Measurements from ENCODE around the gene STK17B. TPM values are rescaled to one million over a fixed set of nuclear protein-coding genes. Genes with fewer than 3 reads are reported as not detected.

STK17B gene
- total RNA-seq, 1 donor: 688 TPM

DNA sequence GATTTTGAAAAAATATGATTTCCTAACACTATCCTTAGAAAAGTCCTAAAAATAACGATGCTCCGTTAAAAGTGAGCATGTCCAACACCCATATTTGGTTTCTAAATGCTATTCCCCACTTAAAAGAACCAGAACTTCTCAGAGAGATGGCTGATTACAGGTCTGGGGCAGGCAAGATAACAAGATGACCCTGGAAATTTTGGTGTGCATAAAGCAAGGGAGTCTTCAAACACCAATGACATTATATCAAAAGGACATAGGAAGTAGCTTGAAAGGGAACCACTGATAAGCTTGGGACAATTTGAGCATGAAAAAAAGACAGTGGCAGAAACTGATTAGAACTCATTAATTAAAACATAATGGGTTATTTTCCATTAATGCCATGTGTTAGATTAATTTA is 17.9 kb downstream of the STK17B start:
- peaks cover 42% of the 10 kb centered on the region for H3K4me1 ChIP-seq (ENCODE audit: insufficient read depth, low read length)
- H3K9me3 ChIP-seq (ENCODE audit: low read depth, low read length): no peaks in the 10 kb centered on the region
- no peaks in the 10 kb centered on the region for H3K27me3 ChIP-seq (ENCODE audit: insufficient read depth, low read length)
- no peak overlapping the region for H3K4me3 ChIP-seq (ENCODE audit: low read length)

DNA sequence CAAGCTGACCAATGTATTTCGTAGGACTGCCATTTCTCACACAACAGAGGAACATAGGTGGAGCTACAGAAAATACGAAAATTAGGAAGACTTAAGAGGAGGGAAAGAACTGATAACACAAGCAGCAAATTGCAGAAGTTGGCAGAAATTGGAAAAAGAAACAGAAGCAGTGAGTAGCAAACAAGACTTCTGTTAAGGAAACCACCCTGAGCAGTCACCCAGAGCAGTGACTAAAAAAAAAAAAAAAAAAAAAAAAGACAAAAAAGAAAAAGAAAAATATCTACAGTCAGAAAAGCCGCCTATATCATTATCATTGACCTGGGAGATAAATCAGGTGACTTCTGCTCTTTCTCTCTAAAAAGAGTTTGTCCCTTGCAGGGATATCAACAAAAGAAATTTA is 21.4 kb downstream of the STK17B start:
- H3K9me3 ChIP-seq (ENCODE audit: low read depth, low read length): no peaks in the 10 kb centered on the region
- H3K4me3 ChIP-seq (ENCODE audit: low read length): no peak overlapping the region
- peaks cover 50% of the 10 kb centered on the region for H3K4me1 ChIP-seq (ENCODE audit: insufficient read depth, low read length)
- H3K27me3 ChIP-seq (ENCODE audit: insufficient read depth, low read length): no peaks in the 10 kb centered on the region

DNA sequence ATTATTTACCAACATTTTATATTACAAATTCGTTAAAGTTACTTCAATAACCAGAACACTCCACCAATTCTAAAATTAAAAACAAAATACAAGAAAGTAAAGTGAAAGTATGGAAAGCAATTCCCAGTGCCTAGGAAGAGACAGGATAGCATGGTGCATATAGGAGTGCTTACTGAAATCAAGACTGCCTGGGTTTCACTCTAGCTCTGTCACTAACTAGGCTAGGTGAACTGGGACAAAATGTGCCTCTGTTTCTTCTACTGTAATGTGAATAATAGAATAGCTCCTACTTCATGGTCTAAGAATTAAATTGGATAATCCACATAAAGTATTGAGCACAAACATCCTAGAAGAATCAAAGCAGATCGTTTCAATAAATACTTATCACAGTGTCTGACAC is 22.6 kb downstream of the STK17B start:
- Histone ChIP-seq H3K9me3 (ENCODE audit: low read depth, low read length) (no peaks in the 10 kb centered on the region), H3K4me1 (ENCODE audit: insufficient read depth, low read length) (peaks cover 59% of the 10 kb centered on the region), H3K4me3 (ENCODE audit: low read length) (no peak overlapping the region), H3K27me3 (ENCODE audit: insufficient read depth, low read length) (no peaks in the 10 kb centered on the region)

DNA sequence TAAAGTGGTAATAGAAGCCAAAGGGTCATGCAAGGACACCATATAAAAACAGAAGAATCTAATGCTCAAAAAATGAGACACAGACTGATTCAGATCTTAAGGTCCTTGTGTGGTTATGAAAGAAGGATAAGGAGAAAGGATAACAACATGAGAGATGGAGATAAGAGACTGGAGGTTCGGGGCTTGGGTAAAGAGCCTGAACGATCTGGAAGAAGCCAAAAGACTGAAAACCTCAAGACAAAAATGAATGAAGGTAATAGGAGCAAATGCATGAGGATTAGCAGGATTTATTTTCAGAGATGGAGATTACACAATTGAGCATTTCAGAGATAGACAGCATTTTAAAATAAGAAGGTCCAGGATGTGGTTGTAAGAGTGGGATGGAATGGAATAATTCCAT is 26.1 kb downstream of the STK17B start:
- Histone ChIP-seq H3K9me3 (ENCODE audit: low read depth, low read length) (no peaks in the 10 kb centered on the region), H3K4me3 (ENCODE audit: low read length) (no peak overlapping the region), H3K27me3 (ENCODE audit: insufficient read depth, low read length) (no peaks in the 10 kb centered on the region), H3K4me1 (ENCODE audit: insufficient read depth, low read length) (peaks cover 55% of the 10 kb centered on the region)

DNA sequence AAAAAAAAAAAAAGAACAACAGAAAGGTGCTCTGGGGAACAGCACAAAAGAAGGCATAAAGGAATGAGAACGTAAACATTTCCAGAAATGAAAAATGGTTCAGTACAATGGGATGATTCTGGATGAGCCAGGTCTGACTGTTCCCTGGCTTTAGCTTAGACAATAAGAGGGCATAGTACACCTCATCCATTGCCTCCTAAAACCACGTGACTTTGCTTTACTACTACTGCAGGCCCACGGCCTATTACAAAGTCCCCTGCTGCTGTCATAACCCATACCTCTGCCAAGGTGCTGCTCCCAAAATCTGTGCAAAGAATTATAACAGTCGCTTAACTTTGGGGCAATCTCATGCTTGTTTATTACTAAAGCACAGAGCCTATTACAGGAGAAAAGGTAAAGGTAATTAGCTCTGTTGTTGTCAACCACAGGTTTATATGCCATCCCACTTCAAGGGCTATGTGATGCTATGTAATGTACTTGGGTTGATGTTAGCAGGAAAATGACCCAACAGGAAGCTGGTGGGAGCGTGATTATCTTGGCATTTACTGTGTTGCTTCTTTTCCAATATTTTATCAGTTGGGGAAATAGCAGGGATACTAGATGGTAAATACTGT is 26.8 kb downstream of the STK17B start:
- peaks cover 49% of the 10 kb centered on the region for H3K4me1 ChIP-seq (ENCODE audit: insufficient read depth, low read length)
- H3K4me3 ChIP-seq (ENCODE audit: low read length): no peak overlapping the region
- no peaks in the 10 kb centered on the region for H3K27me3 ChIP-seq (ENCODE audit: insufficient read depth, low read length)

DNA sequence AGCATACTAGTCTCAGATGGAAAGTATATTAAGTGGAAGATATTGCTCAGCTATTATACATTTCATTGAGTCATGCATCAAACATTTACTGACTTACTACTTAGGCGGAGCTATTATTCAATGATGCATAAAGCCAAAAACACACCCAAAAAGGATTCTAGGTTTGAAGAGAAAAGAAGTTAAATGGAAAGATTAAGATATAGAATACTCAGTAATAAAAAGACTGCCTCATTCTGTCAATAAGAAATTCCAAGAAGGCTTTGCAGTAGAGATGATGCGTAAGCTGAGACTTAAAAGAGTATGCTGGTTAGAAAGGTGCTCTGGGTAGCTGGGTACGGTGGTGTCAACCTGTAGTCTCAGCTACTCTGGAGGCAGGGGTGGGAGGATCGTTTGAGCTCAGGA is 27.6 kb downstream of the STK17B start:
- Histone ChIP-seq H3K4me3 (ENCODE audit: low read length) (no peak overlapping the region), H3K4me1 (ENCODE audit: insufficient read depth, low read length) (peaks cover 43% of the 10 kb centered on the region)

More for the DNA sequence above, 26.8 kb downstream of the STK17B start:
- no peaks in the 10 kb centered on the region for H3K9me3 ChIP-seq (ENCODE audit: low read depth, low read length)

DNA sequence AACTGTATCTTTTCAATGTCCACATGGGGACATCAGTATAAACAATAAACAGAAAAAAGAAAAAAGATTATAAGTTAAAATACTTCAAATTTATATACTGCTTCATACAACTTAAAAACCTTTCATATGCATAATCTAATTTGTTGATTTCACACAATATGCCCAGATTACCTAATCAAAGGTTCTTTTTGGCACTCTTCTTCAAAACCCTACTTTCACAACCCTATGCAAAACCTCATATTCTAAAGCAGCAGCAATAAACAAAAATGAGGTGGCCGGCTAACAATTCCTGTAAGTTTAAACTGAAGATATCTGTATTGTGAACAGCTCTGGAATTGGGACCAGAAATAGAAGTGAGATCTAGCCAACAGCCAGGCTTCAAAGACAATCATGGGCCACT is 28.6 kb downstream of the STK17B start:
- no peak overlapping the region for H3K4me3 ChIP-seq (ENCODE audit: low read length)
- no peaks in the 10 kb centered on the region for H3K27me3 ChIP-seq (ENCODE audit: insufficient read depth, low read length)
- no peaks in the 10 kb centered on the region for H3K9me3 ChIP-seq (ENCODE audit: low read depth, low read length)
- H3K4me1 ChIP-seq (ENCODE audit: insufficient read depth, low read length): peaks cover 43% of the 10 kb centered on the region

More for the DNA sequence above, 27.6 kb downstream of the STK17B start:
- Histone ChIP-seq H3K27me3 (ENCODE audit: insufficient read depth, low read length) (no peaks in the 10 kb centered on the region), H3K9me3 (ENCODE audit: low read depth, low read length) (no peaks in the 10 kb centered on the region)

DNA sequence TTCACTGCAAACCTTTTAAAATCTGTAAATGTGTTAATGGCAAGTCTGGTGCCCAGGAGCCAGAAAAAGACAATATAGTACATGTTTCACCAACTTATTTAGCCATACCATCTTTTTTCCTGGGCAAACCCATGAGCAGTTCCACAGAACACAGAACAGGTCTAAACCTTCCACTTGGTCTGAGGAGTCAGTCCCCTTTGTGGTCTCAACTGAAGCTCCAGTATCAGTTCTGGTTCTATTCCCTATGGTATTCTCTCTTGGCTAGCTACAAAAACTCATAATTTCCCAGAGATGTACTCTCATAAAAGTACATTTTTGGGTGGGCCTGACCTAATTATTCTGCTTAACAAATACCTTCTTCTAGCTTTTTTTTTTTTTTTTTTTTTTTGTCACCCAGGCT is 31.2 kb downstream of the STK17B start:
- Histone ChIP-seq H3K9me3 (ENCODE audit: low read depth, low read length) (no peaks in the 10 kb centered on the region), H3K27me3 (ENCODE audit: insufficient read depth, low read length) (no peaks in the 10 kb centered on the region), H3K4me1 (ENCODE audit: insufficient read depth, low read length) (peaks cover 25% of the 10 kb centered on the region), H3K4me3 (ENCODE audit: low read length) (no peak overlapping the region)

DNA sequence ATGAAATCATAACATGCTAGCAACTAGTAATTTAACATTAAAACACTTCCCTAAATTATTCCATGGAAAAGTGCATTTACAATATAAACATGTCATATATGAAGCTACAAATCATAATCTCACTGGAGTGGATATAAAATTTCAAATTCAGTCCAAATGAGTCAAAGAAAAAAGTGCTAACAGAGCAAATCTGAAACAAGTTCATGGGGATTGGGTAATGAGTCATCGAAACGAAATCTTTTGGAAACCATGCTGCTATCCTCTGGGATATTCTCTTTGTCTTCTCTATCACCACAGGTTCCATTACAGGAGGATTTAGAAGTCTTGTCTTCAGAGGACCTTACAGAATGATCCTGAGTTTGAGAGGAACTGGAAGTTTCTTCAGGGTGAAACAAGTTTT is 34.1 kb downstream of the STK17B start:
- H3K4me1 ChIP-seq (ENCODE audit: insufficient read depth, low read length): peaks cover 5% of the 10 kb centered on the region
- peaks cover 11% of the 10 kb centered on the region for H3K9me3 ChIP-seq (ENCODE audit: low read depth, low read length)
- no peak overlapping the region for H3K4me3 ChIP-seq (ENCODE audit: low read length)
- H3K27me3 ChIP-seq (ENCODE audit: insufficient read depth, low read length): no peaks in the 10 kb centered on the region

DNA sequence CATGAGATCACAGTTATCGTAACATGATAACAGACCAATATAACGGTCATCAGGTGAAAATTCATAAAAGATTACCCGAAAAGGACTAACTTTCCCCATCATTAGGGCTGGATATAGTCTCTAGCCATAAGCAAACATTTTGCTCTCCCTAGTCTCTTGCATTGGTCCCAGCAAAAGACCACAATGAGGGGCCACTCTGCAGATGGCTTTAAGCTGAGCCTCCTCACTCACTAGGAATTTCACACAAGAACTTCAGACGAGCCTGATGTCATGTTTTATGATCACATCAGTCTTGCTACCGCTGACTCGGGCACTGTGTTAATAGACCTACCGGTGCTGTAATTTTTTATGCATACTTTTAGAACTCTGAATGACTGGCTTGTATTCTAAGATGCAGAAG is 35.2 kb downstream of the STK17B start:
- Histone ChIP-seq H3K4me3 (ENCODE audit: low read length) (no peak overlapping the region), H3K9me3 (ENCODE audit: low read depth, low read length) (peaks cover 22% of the 10 kb centered on the region), H3K4me1 (ENCODE audit: insufficient read depth, low read length) (no peaks in the 10 kb centered on the region), H3K27me3 (ENCODE audit: insufficient read depth, low read length) (no peaks in the 10 kb centered on the region)

DNA sequence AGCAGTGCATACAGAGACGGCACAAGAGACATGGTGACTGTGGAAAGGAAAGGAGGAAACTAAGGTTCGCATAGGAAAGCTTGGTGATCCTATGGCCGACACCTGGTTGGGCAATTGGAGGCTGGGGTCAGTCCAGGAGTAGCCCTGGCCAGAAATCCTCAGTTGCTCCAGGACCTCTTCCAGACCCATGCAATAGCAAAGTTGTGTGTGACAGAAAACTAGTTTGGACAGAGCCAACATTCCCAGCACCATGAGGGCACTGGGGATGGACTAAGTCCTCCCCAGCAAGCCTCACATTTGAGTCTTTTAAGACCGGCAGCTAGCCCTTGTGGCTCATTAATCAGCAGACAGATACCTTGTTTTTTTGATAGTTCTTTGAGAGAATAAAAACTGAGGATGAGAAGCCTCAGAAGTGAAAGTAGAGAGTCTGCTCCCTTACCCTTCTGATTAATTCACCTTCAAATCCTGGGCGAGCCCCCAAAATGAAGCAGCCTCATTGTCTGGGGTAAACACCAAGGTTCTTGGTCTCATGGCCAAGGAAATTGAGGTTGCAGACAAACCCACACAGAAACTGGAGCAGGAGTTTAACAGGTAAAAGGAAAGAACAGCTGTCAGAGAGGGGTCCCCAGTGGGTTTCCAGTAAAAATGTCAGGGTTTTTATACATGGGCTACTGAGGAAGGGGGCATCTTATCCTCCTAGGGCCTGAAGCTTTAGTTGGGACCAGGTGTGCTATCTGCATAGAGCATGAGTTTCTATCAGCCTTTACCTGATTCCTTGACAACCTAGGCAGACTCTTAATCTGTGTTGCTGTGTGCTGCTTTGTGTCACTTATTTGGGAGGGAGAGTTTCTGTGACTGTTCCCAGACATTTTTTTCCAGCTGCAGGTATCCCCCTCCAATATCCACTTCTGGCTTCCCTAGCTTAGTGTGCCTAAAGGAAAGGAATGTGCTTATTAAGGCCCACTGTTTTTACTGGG is 39.1 kb downstream of the STK17B start:
- H3K4me3 ChIP-seq (ENCODE audit: low read length): no peak overlapping the region

DNA sequence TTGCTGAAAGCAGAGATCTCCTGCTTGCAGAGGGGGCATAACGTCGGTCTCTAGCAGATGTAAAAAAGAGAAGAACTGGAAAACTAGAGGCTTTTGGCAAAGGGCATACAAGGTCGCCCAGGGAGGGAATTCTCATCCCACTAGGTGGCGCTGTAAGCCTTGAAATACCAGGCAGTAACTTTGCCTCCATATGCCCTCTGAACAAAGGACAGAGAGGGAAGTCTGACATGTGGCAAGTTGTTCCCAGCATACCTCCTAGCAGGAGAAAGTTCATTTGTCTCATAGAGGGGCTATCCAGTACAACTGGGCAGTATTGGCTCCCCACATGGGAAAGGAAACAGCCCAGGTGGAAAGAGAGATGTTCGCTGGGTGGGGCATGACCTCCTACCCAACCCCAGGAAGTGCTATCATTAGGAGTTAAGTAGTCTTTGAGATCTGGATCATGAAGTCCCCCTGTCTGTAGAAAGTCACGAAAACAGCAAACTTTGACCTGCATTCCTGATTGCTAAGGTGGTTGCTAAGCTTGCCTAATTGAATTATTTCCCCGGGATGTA is 39.9 kb downstream of the STK17B start:
- no peaks in the 10 kb centered on the region for H3K4me1 ChIP-seq (ENCODE audit: insufficient read depth, low read length)
- H3K9me3 ChIP-seq (ENCODE audit: low read depth, low read length): peaks cover 57% of the 10 kb centered on the region
- no peaks in the 10 kb centered on the region for H3K27me3 ChIP-seq (ENCODE audit: insufficient read depth, low read length)
- H3K4me3 ChIP-seq (ENCODE audit: low read length): no peak overlapping the region

More for the DNA sequence above, 39.1 kb downstream of the STK17B start:
- H3K27me3 ChIP-seq (ENCODE audit: insufficient read depth, low read length): no peaks in the 10 kb centered on the region
- peaks cover 57% of the 10 kb centered on the region for H3K9me3 ChIP-seq (ENCODE audit: low read depth, low read length)
- H3K4me1 ChIP-seq (ENCODE audit: insufficient read depth, low read length): no peaks in the 10 kb centered on the region

DNA sequence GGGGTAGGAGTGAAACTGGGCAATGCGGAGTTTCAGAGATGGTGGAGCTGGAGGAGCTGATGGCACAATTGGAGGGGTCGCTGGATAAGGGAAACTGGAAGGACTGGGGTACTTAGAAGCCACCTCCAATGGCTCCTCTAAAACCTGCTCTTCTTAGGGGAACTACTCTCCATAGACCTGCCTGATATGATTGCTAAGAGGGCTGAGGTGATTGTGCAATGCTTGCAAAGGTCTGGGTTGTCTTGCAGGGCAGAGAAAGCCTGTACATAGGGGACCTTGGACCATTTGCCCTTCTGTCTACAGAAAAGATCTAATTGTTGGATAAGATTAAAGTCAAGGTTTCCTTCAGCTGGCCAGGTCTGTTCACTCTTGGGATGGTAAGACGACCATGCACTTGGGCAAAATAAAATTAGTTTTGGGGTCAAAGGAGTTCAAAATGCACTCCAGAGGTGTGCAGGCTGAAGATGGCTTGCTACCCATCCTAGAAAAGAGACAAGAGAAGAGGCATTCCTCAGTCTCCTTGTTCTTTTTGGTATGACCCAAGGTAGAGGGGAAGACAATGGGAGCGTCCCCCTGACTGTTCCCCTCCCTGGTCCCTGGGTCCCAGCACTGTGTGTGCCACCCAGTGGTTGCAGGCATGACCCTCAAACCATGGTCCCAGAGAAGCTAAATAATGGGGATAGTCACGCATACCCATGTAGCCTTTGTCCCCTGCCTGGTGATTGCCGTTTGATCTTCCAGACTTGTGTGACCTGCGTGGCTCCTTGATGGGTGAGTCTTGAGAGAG is 41.1 kb downstream of the STK17B start:
- Histone ChIP-seq H3K9me3 (ENCODE audit: low read depth, low read length) (peaks cover 57% of the 10 kb centered on the region), H3K27me3 (ENCODE audit: insufficient read depth, low read length) (no peaks in the 10 kb centered on the region), H3K4me1 (ENCODE audit: insufficient read depth, low read length) (no peaks in the 10 kb centered on the region), H3K4me3 (ENCODE audit: low read length) (no peak overlapping the region)

DNA sequence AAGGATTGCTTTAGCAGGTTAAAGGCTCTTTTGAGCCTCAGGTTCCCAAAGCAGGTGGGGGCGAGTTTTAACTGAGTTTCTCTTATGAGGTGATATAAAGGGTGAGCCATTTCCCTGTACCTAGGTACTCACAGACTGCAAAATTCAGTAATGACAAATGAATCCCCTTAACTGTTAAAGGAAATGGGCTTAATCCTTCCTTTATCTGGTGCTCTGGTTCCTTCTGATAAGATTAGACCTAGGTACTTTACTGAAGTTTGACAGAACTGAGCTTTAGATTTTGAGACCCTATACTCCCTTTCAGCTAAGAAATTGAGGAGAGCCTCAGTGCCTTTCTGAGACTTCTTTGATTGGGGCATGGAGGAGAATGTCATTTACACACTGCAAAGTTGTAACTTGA is 42.6 kb downstream of the STK17B start:
- no peak overlapping the region for H3K4me3 ChIP-seq (ENCODE audit: low read length)
- no peaks in the 10 kb centered on the region for H3K4me1 ChIP-seq (ENCODE audit: insufficient read depth, low read length)
- no peaks in the 10 kb centered on the region for H3K27me3 ChIP-seq (ENCODE audit: insufficient read depth, low read length)
- H3K9me3 ChIP-seq (ENCODE audit: low read depth, low read length): peaks cover 57% of the 10 kb centered on the region

DNA sequence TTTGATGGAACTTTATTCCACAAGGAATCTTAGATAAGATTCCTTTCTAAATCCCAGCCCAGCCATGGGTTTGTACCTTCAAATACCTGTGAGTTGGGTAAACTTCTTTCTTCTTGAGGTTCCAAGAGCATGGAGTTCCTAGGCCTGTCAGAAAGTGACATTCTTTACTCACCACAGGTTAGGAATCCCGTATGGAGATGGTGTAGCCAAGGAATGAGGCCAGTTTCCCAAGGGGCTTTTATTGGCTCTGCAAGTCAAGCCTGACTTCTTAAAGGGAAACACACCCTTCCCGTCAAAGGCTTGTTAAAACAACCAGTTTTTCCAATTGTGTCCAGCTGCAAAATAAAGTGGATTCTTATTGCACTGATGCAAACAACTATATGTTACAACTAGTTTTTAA is 45.8 kb downstream of the STK17B start:
- Histone ChIP-seq H3K9me3 (ENCODE audit: low read depth, low read length) (peaks cover 30% of the 10 kb centered on the region), H3K4me3 (ENCODE audit: low read length) (no peak overlapping the region), H3K27me3 (ENCODE audit: insufficient read depth, low read length) (no peaks in the 10 kb centered on the region), H3K4me1 (ENCODE audit: insufficient read depth, low read length) (no peaks in the 10 kb centered on the region)

Measured in mononuclear cell (primary cell).